Mucosa of descending colon (tissue), 3 donors: Measurements from ENCODE around the gene SMARCE1. TPM values are rescaled to one million over a fixed set of nuclear protein-coding genes. Genes with fewer than 3 reads are reported as not detected.
"Not testable (repeated sequence)": the region's sequence is repeated elsewhere in the genome, so short reads cannot be mapped to it uniquely, and the experiment has no call there.

Experiments
- ATAC-seq: fragments of 200-7000 bp; cut with Tn5 transposase; one replicate; pipeline ENCODE4 v1.9.1; 2020; ENCODE audit warnings: mild to moderate bottlenecking, moderate library complexity
- DNase-seq, 3 donors: peaks; one replicate each; pipeline ENCODE4 v3.0.0-alpha.2; 2020
- H3K36me3 ChIP-seq: fragments of 200-600 bp; one replicate; pipeline ENCODE4 v1.8.0; 2021; ENCODE audit warnings: low read depth, mild to moderate bottlenecking
- H3K4me1 ChIP-seq: fragments of 200-600 bp; one replicate; pipeline ENCODE4 v1.8.0; 2021; ENCODE audit warnings: low read depth, mild to moderate bottlenecking
- H3K4me3 ChIP-seq: fragments of 200-600 bp; one replicate; pipeline ENCODE4 v1.8.0; 2021; ENCODE audit warnings: mild to moderate bottlenecking
- H3K9me3 ChIP-seq: fragments of 200-600 bp; one replicate; pipeline ENCODE4 v1.8.0; 2021; ENCODE audit warnings: mild to moderate bottlenecking
- intact Hi-C, 2 donors: fragments of 100-400 bp; cut with DNase I in 1 of 2; cut with micrococcal nuclease in 1 of 2; formaldehyde crosslinking; loops; one replicate each; pipeline versions ENCODE4 v1.11.0 to v1.11.1; 2022; cut with DNase I, micrococcal nuclease
- total RNA-seq, 3 donors: library from RNA; stranded (reverse); fragmentation: NEBNext Ultra II Directional in 2 of 3; extraction: Animal tissue kit (Norgen Biotek cat#: 25700) in 2 of 3; gene quantifications; one replicate each; pipeline versions ENCODE4 v1.2.1 to v1.2.4, GENCODE V29; 2021 to 2023
- TF ChIP-seq, protein P1 (sequence below): fragments of 200-600 bp; IDR thresholded peaks from one replicate; pipeline ENCODE4 v1.8.0; 2022; ENCODE audit warnings: antibody characterized with exemption, mild to moderate bottlenecking
- donor health status: DM: no; HTN: no; CAD: no; lungs with moderate emphysema.
- donor health status: DM: no; HTN: no; CAD: no.
- donor health status: DM: no; HTN: yes; CAD: no.

The SMARCE1 gene
- total RNA-seq, 3 donors from 2014 or later = 72.0 to 93.8 (median 87.9) TPM

DNA sequence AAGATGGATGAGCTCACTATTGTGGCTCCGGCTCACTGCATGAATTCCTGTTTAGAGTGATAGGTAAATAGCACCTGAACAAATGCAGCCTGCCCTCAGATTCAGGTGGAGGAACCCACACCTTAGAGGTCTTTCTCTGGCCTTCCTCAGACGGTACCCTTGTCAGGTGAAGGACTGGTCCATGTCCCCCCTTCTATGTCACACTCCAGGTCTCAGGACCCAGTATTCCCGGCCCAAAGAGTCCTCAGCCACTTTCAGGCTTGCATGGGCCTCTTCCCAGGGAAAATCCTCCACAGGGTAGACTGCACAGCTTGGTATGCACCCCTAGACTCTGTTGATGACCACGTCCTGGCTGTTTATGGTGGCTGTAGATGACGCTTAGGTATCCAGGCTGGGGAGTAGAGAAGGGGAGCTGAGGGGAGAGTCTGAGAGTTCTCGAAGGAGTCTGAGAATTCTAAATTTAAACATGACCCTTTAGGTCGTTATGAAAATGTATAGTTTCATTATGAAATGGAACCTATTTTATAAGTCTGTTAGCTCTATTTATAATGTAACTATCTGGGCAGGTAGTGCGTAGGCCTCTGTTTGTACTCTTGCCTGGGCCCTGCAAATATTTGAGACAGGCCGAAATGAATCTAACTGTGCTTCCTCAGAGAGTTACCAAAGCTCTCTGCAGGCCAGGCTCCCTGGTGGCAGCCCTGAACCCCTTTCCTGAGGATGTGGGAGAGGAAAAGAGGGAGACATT is 49.9 kb downstream of the SMARCE1 start:
- no peaks in the 10 kb centered on the region for H3K36me3 ChIP-seq
- H3K4me1 ChIP-seq = peaks cover 10% of the 10 kb centered on the region
- DNase-seq (no peak), ATAC-seq (no peak)
- intact Hi-C loops = no loop called here
- H3K9me3 ChIP-seq = no peaks in the 10 kb centered on the region
- no peak overlapping the region for H3K4me3 ChIP-seq
- TF ChIP-seq, protein P1, sequence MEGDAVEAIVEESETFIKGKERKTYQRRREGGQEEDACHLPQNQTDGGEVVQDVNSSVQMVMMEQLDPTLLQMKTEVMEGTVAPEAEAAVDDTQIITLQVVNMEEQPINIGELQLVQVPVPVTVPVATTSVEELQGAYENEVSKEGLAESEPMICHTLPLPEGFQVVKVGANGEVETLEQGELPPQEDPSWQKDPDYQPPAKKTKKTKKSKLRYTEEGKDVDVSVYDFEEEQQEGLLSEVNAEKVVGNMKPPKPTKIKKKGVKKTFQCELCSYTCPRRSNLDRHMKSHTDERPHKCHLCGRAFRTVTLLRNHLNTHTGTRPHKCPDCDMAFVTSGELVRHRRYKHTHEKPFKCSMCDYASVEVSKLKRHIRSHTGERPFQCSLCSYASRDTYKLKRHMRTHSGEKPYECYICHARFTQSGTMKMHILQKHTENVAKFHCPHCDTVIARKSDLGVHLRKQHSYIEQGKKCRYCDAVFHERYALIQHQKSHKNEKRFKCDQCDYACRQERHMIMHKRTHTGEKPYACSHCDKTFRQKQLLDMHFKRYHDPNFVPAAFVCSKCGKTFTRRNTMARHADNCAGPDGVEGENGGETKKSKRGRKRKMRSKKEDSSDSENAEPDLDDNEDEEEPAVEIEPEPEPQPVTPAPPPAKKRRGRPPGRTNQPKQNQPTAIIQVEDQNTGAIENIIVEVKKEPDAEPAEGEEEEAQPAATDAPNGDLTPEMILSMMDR = no peak

DNA sequence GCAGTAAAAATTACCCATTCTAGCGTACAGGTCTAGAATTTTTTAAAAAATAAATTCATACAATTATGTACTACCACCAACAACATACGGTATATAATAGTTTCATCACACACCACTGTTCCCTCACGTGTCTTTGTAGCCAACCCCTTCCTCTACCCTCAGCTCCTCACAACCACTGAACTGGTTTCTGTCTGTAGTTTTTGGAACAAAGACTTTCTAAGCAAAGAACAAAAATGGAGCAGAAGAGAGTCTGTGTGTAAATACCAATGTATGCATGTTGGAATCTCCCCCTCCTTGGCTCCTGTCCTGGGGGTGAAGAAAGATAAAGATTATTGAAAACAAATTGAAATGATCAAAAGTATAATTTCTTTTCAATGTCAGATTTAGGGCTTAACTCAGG is 50.5 kb downstream of the SMARCE1 start:
- ATAC-seq (no peak), DNase-seq (no peak)
- TF ChIP-seq, protein P1 = no peak
- H3K9me3 ChIP-seq = no peaks in the 10 kb centered on the region
- peaks cover 10% of the 10 kb centered on the region for H3K4me1 ChIP-seq
- intact Hi-C loops = no loop called here
- no peaks in the 10 kb centered on the region for H3K36me3 ChIP-seq
- H3K4me3 ChIP-seq = no peak overlapping the region

DNA sequence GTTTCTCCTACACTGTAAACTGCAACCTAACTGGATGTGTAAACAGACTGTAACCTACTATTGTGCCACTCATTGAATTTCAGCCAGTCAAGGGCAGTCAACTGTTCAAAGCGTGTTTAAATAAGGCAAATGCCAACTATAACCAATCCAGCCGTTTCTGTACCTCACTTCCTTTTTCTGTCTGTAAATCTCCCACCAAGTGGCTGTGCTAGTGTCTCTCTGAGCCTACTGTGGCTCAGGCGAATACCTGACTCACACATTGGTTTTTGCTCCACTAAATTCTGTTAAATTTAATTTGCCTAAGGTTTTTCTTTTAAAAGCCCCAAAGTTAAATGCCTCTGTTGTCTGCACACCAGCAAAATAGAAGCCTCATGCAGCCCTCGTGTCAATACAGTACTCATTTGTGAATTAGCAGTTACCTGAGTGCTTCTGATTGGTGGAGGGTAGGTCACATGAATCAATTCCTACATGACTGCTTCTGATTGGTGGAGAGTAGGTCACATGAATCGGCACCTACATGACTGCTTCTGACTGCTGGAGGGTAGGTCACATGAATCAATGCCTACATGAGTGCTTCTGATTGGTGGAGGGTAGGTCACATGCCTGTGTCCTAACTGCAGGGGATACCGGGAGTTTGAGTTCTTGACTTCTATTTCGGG is 51.2 kb downstream of the SMARCE1 start:
- Histone ChIP-seq H3K4me1 (peaks cover 10% of the 10 kb centered on the region), H3K36me3 (no peaks in the 10 kb centered on the region), H3K4me3 (no peak overlapping the region), H3K9me3 (no peaks in the 10 kb centered on the region)
- ATAC-seq (peak; percentile 29), DNase-seq (no peak)
- TF ChIP-seq, protein P1 = no peak
- intact Hi-C loops = no loop called here

DNA sequence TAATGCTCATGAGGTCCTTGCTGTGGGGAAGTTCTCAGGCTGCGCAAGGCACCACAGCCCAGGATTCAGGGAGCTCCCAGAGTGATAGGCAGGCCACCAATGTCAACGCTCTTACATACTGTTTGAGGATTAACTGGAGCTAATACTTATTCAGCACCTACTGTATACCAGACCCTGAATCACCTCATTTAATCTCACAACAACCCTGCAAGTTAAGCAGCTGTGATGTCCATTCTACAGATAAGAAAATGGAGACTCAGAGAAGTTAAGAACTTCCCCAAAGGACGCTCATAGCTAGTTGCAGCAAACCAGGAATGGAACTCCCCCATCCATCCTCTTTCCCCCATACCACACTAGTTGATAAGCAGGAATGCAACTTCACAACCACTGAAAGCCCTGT is 56.9 kb downstream of the SMARCE1 start:
- no peaks in the 10 kb centered on the region for H3K36me3 ChIP-seq
- no peaks in the 10 kb centered on the region for H3K9me3 ChIP-seq
- ATAC-seq (no peak), DNase-seq (no peak)
- TF ChIP-seq, protein P1 = no peak
- H3K4me3 ChIP-seq = no peak overlapping the region
- intact Hi-C loops = no loop called here
- H3K4me1 ChIP-seq = no peaks in the 10 kb centered on the region

DNA sequence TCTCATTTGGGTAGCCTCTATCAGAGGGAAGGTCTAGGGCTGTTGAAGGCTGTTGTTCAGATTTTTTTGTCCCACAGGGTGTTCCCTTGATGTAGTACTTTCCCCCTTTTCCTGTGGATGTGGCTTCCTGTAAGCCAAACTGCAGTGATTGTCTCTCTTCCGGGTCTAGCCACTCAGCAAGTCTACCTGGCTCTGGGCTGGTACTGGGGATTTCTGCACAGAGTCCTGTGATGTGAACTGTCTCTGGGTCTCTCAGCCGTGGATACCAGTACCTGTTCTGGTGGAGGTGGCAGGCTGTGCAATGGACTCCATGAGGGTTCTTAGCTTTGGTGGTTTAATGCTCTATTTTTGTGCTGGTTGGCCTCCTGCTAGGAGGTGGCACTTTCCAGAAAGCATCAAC is 59.1 kb downstream of the SMARCE1 start:
- Histone ChIP-seq H3K36me3 (no peaks in the 10 kb centered on the region), H3K4me3 (no peak overlapping the region), H3K9me3 (no peaks in the 10 kb centered on the region), H3K4me1 (no peaks in the 10 kb centered on the region)
- TF ChIP-seq, protein P1 = no peak
- DNase-seq (no peak), ATAC-seq (no peak)
- intact Hi-C loops = no loop called here

DNA sequence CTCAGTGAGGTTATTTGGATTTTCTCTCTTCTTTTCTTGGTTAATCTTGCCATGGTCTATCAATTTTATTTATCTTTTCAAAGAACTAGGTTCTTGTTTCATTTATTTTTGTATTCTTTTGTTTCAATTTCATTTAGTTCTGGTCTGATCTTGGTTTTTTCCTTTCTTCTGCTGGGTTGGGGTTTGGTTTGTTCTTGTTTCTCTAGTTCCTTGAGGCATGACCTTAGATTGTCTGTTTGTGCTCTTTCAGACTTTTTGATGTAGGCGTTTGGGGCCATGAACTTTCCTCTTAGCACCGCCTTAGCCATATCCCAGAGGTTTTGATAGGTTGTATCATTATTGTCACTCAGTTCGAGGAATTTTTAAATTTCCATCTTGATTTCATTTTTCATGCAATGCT is 61.4 kb downstream of the SMARCE1 start:
- H3K36me3 ChIP-seq, ATAC-seq, intact Hi-C loops: not testable (repeated sequence)

DNA sequence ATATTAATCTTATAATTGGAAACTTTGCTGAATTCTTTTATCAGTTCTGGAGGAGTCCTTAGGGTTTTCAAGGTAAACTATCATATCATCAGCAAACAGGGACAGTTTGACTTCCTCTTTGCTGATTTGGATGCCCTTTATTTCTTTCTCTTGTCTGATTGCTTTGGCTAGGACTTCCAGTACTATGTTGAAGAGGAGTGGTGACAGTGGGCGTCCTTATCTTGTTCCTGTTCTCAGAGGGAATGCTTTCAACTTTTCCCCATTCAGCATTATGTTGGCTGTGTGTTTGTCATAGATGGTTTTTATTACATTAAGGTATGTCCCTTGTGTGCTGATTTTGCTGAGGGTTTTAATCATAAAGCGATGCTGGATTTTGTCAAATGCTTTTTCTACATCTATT is 62.7 kb downstream of the SMARCE1 start:
- H3K4me1 ChIP-seq, DNase-seq, H3K36me3 ChIP-seq, ATAC-seq, H3K4me3 ChIP-seq, intact Hi-C loops, H3K9me3 ChIP-seq: not testable (repeated sequence)

More for the DNA sequence above, 61.4 kb downstream of the SMARCE1 start:
- H3K4me3 ChIP-seq, H3K4me1 ChIP-seq, DNase-seq, H3K9me3 ChIP-seq: not testable (repeated sequence)
